GM19240 (cell line): Measurements from ENCODE around the gene PDIA2.
"Not testable (repeated sequence)": the region's sequence is repeated elsewhere in the genome, so short reads cannot be mapped to it uniquely, and the experiment has no call there.

Experiments used
- DNase-seq: peaks from one replicate; pipeline ENCODE4 v3.0.0; 2011; ENCODE audit warnings: low spot score; ENCODE audit not compliant: insufficient read length

PDIA2 gene

GRCh38 chr16:263944-264343 lies 19.0 kb upstream of the PDIA2 start:
- DNase-seq: no peak

GRCh38 chr16:264440-264951 lies 18.5 kb upstream of the PDIA2 start:
- no peak for DNase-seq

DNA sequence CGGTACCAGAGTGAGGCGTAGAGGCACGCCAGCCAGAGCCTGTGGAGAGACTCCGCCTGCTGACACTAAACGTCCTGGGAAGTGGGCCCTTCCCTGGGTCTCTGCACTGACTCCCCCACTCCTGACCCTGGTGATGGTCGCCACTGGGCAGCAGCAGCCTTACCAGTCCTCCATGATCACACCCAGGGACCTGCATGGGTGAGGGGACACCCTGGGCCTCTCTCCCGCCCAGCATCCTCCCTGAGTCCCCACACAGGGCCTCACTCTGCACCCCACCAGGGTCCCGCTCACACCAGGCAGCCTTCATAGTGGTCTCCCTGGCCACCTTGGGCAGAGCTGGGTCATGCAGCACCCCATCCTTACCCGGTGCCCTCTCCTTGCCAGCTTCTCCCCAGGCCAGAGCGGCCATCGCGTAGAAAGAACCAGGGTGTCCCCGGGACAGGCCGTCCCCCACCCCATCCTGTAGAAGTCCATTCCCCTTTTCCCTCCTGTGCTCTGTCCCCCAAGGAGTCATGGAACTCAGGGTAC lies 17.9 kb upstream of the PDIA2 start:
- DNase-seq: no peak

GRCh38 chr16:265711-266110 lies 17.3 kb upstream of the PDIA2 start:
- DNase-seq: no peak

DNA sequence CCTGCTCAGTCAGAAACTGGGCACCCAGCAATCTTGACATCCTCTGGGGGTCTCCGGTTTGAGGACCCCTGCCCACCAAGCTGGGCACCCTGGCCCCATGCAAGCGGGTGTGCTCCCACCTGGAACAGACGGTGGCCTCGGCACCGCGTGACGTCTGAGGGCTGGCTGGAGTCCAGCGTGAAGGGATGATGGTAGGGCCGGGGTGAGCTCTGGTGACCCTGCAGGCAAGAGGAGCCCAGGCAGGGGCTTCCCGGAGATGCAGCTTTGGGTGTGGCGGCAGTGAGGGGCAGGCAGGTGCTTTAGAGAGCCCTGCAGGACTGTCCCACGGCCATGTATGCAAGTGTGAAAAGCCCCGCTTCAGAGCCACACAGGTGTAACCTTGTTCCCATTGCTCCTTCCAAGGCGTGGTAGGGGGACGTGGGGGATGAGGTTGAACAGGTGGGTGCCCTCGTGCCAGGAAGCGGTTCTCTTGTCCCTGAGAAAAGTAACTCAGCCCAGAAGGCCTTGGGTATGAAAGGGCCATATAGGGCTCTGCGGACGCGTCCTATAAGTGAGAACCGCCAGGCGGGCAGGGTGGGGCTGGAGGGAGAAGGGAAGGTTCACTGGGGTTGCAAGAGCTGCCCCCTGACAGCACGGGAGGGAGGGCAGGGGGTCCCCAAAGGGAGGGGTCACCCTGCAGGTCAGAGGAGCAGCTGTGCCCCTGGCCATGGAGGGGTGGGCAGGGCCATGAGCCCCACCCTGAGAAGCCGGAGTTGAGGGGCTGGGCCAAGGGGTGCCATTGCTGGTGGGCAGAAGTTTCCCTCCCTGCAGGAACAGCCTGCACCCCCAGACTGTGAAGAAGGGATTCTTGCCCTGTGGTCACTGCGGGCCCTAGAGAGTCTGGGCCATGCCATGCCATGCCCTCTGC lies 16.5 kb upstream of the PDIA2 start:
- DNase-seq: no peak

GRCh38 chr16:267562-267961 lies 15.4 kb upstream of the PDIA2 start:
- DNase-seq: not testable (repeated sequence)

DNA sequence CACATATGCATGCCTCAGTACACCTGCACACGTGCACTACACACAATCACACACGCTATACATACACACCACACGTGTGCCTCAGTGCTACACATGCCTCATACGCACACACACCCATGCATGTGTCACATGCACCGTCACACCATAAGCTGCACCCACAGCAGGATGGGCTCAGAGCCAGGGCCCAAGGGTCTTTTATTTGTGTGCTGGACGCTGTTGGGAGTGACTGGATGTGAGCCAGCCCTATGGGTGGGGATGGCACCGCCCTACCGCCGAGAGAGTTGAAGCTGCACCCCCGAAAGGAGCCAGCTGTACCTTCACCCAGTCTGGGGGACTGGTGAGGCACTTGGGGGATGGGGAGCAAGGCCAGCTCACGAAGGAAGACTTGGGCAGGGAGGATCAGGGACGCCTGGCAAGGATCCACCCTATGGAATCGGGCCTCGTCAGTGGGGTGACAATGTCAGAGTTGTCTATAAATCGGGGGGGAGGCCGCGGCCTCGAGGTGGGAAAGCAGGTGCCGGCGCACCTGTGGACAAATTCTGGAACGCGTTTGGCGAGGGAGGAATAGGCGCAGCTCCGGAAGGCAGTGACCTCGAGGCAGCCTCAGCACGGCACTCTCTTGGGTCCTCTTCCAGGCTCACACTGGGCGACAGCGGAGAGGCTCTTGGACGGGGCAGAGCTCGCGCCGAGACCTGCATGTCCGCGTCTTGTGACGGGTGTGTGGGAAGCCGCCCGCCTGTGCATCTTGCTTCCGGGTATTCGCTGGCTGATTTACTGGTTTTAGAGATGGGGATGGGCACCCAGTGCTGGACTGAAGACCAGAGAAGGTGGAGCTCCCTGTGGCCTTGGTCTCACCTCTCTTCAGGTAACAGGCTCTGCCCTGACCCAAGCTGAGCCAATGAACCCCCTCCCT lies 14.6 kb upstream of the PDIA2 start:
- no peak for DNase-seq

DNA sequence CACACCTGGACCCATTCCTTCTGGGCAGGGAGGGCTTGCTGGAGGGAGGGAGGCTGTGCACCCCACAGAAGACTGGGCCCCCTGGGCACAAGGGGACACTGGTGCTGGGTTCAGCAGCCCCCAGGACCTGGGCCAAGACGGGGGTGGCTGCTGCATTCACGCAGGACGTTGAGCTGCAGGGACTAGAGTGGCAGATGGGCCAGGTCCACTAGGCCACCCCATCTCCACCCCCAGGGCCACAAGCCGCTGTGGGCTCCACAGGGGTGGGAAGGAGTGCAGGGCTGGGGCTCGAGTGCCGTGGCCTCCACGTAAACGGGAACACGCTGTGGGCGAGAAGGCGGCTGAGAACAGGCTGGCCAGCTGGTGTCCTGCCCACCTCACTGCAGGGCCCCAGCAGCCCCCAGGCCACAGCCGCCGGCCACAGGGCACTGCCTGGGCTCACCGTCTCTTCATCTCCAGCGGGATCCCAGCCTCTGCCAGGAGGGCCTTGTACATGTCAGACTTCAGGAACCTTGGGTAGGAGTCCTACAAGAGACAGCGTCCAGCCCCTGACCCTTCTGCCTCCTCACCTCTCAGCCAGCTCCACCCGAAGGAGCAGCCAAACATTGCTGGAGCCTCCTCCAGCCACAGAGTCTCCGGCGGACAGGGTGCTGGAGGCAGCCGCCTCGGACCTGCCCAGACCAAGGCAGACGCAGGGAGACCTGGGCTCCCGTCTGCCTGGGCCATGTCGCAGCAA lies 13.7 kb upstream of the PDIA2 start:
- DNase-seq: no peak

DNA sequence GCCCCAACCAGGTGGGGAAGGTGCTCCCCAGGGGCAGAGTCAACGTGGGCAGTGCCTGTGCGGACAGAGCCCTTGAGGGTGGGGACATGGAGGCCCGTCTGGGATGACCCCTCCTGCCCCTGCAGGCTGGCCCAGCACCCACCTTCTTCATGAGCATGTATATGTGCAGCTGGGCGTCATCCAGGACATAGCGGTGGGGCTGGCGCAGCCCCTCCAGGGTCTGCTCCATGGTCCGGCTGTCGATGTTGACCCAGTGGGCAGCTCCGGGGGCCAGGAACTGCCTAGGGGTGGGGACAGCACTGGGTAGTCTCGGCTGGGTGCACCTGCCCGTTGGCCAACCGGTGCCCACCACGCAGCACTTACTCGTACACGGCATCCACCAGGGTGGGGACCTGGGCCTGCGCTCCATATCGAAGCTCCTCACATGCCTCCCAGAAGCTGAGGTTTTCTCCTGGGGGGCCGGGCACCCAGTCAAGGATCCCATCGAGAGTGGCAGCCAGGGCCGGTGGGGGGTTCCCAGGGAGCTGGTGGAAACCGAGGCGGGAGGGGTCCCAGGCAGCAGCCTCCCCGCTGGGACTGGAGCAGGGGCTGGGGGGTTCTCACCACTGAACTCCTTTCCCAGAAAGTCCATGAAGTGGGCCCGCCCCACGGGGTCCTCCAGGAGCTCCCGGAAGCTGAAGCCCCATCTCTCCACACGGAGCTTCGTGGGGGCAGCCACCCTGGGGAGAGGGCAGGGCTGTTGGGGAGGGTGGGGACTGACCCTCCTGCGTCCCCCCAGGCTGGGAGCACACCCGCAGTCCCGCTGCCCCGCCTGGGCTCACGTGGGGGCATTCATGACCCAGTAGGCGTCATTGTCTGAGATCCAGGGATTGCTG lies 12.3 kb upstream of the PDIA2 start:
- DNase-seq: no peak

GRCh38 chr16:272633-273546 lies 10.1 kb upstream of the PDIA2 start:
- no peak for DNase-seq

GRCh38 chr16:273547-274421 lies 9.2 kb upstream of the PDIA2 start:
- no peak for DNase-seq

DNA sequence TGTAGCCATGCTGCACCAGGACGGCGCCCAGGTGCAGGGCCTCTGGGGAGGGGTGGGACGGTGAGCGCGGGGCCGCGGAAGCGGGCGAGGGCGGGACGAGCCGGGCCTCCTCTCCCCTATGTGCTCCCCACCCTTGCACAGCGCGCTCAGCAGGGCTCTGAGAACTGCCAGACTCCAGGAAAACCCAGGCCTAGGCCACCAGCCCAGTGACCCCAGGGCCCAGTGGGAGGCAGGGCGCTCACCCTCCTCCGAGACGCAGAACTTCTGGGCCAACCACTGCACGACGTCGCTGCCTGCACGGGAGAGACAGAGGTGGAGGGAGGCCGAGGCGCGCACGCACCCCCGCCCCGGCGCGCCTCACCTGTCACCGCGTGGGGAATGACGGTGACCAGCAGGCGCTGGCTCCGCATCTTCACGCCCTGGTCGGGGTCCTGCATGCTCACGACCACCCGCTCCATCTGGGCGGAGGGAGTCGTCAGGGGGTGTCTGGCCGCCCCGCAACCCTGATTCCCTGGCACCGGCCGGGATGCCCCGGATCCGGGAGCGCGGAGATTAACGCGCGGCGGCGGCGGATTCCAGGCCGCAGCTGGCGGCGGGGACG lies 7.8 kb upstream of the PDIA2 start:
- DNase-seq: no peak

DNA sequence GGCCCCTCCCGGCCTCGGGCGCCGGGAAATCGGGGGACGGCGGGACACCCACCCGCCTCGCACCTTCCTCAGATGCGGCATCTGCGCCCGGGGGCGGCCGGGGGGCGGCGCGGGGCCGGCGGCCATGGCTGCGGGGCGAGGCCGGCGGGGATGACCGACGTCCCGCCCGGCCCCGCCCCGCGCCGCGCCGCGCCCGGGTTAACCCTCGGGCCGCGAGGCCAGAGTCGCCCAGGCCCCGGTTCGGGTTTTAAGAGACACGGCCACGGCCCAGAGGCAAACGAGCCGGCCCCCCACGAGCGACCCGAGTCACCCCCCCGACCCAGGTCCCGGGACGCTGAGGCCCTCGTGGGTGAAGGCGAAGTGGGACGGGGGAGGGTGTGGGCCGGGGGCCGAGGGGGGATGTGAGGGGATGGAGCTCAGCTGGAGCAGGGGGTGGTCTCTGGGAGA lies 7.2 kb upstream of the PDIA2 start, which contains the start of gene RGS11:
RGS11 (minus strand) TSS at position 159 of the 447 bp plus-strand sequence; CDS start at position 126, 33 bp downstream.
- no peak for DNase-seq

DNA sequence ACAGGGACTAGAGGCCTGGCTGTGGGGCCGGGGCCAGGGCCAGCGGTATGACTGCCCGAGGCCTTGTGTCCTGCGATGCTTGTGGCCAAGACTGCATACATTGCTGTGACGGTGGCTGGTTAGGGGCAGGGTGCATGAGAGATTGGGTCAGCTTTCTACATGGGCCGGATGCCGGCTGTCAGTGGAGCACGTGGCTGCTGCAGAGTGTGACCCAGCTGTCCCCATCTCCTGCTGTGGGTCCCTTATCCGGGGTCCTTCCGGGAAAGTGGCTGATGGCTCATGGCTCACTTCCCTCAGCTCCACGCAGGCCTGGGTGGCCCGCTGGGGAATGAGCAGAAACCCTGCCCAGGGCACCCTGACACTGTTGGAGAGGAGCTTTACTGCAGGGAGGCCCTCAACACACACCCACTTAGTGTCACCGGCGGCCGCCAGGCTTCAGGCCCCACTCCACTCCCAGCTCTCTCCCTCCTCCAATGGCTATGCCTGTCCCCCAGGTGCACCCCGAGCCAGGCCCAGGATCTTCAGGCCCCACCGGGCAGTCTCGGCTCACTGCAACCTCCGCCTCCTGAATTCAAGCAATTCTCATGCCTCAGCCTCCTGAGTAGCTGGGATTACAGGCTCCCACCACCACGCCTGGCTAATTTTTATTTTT lies 6.4 kb upstream of the PDIA2 start:
- DNase-seq: no peak

GRCh38 chr16:278863-279366 lies 4.0 kb upstream of the PDIA2 start:
- no peak for DNase-seq

GRCh38 chr16:279531-279930 lies 3.4 kb upstream of the PDIA2 start:
- DNase-seq: no peak

DNA sequence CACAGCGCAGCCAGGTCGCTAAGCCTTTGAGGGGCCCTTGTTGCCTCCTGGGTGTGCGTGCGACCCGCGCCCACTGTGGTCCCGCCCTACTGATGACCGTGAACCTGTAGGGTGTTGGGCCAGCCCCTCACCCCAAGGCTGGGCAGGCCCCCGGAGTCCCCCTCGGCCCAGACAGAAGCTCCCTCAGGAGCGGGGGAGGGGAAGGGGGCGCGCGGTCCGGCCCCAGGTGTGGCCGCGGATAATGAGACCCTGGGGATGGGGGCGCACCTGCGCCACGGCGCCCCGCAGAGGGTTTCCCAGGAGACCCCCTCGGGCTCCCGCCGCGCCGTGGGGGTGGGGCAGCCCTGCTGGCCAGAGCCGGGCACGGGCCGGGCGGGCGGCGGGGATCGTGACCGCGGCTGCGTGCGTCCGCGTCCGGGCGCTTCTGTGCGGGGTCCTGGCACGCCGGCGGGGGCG lies 2.9 kb upstream of the PDIA2 start:
- no peak for DNase-seq
